Measurements from ENCODE around the gene GRK7.

DNA sequence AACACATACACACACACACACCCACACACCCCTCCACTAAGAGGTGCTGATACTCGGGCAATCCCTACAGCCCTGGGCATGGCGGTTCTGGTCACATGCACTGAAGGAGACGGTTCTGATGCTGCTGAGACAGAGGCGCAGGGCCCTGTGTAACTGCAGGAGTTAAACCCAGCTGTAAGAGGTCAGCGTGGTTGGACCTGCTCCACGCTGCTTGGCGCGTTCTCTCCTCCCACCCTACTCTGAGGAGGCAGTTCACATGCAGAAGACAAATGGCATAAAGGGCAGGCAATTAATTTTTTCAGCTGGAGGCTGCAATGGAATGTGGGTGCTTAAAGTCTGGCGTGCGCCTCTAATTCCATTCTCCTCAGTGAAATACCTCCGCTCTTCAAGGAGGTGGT, 35.2 kb downstream of the GRK7 start:
- no peak for TF ChIP-seq EZH2 (IDR thresholded peaks at IDR 0.05; ENCODE audit: borderline replicate concordance, low read depth, low read length, severe bottlenecking)
- TF ChIP-seq, protein P1, sequence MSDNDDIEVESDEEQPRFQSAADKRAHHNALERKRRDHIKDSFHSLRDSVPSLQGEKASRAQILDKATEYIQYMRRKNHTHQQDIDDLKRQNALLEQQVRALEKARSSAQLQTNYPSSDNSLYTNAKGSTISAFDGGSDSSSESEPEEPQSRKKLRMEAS (IDR thresholded peaks at IDR 0.05; ENCODE audit: insufficient read depth, insufficient read length) = no peak

Data from endothelial cell of umbilical vein (primary cell).